SK-N-MC (cell line): ENCODE data around the gene WDFY3.

Source experiments
- DNase-seq: peaks from one replicate; pipeline ENCODE4 v3.0.0-alpha.2; 2011; ENCODE audit warnings: low read depth, low spot score
- H3K27ac ChIP-seq: fragments of 200-600 bp; sonication (generic); 2 replicates; pipeline ENCODE4 v1.5.1; 2016; ENCODE audit warnings: mixed run types
- H3K36me3 ChIP-seq: fragments of 200-600 bp; sonication (generic); 2 replicates; pipeline ENCODE4 v1.6.1; 2017; ENCODE audit warnings: antibody characterized with exemption, low read length, mixed read lengths; ENCODE audit not compliant: insufficient read depth
- H3K4me3 ChIP-seq: fragments of 200-600 bp; sonication (generic); 2 replicates; pipeline ENCODE4 v1.5.1; 2016
- H3K9ac ChIP-seq: fragments of 200-600 bp; sonication (generic); 2 replicates; pipeline ENCODE4 v1.8.0; 2017; ENCODE audit warnings: mixed run types, mixed read lengths; ENCODE audit not compliant: insufficient read length
- H3K9me3 ChIP-seq: fragments of 200-600 bp; sonication (generic); 2 replicates; pipeline ENCODE4 v1.6.1; 2017; ENCODE audit warnings: low read depth, mild to moderate bottlenecking, antibody characterized with exemption, low read length, moderate library complexity, mixed read lengths
- EZH2 ChIP-seq: fragments of 200-600 bp; sonication (generic); IDR thresholded peaks from one replicate; pipeline ENCODE4 v1.6.1; 2017; ENCODE audit warnings: antibody characterized with exemption
- FOXP2 ChIP-seq: optimal IDR thresholded peaks from 2 replicates; pipeline ENCODE3; 2011; ENCODE audit warnings: mild to moderate bottlenecking, moderate library complexity; ENCODE audit not compliant: insufficient read depth; ENCODE audit errors: extremely low read length, control extremely low read depth
- POLR2AphosphoS5 ChIP-seq: IDR thresholded peaks from 2 replicates; pipeline ENCODE4 v1.6.1; 2012; ENCODE audit warnings: mild to moderate bottlenecking, low read depth, low read length, borderline replicate concordance

WDFY3 gene

GRCh38 chr4:84733343-84734033, 233.0 kb downstream of the WDFY3 start:
- no peak for TF ChIP-seq EZH2
- no peak for TF ChIP-seq FOXP2
- no peak for TF ChIP-seq POLR2AphosphoS5
- Histone ChIP-seq H3K27ac (no peak overlapping the region), H3K4me3 (no peak overlapping the region), H3K9ac (no peak overlapping the region), H3K36me3 (peaks cover 58% of the 10 kb centered on the region), H3K9me3 (no peaks in the 10 kb centered on the region)
- no peak for DNase-seq

- no peak for DNase-seq
- Histone ChIP-seq H3K27ac (no peak overlapping the region), H3K4me3 (no peak overlapping the region), H3K9ac (no peak overlapping the region), H3K36me3 (peaks cover 34% of the 10 kb centered on the region), H3K9me3 (no peaks in the 10 kb centered on the region)
- TF ChIP-seq POLR2AphosphoS5, result no peak
- TF ChIP-seq EZH2, result no peak
- TF ChIP-seq FOXP2, result no peak
These were observed 236.1 kb downstream of the WDFY3 start for GRCh38 chr4:84730375-84730774.

DNA sequence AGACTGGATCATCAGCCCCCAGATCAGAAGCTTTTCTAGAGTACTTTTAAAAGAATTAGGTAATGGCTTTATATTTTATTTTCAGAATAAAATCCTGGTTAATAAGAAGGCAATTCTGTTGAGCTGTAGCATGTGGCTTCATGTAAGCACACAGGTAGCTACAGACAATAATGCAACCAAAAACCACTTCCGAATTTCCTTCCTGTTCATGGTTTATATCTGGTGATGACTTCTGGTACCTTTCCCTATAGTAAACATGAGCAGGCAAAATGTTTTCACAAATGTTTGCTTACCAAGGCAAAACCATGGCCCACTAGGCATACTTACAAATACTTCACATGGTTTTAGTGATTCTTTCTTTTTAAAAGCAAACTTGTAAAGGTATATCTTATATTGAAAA, 239.0 kb downstream of the WDFY3 start:
- no peak overlapping the region for H3K4me3 ChIP-seq
- H3K36me3 ChIP-seq, result peaks cover 31% of the 10 kb centered on the region
- no peak for DNase-seq
- H3K27ac ChIP-seq, result no peak overlapping the region
- H3K9me3 ChIP-seq, result no peaks in the 10 kb centered on the region
- no peak overlapping the region for H3K9ac ChIP-seq
- TF ChIP-seq FOXP2 (no peak), EZH2 (no peak), POLR2AphosphoS5 (no peak)

DNA sequence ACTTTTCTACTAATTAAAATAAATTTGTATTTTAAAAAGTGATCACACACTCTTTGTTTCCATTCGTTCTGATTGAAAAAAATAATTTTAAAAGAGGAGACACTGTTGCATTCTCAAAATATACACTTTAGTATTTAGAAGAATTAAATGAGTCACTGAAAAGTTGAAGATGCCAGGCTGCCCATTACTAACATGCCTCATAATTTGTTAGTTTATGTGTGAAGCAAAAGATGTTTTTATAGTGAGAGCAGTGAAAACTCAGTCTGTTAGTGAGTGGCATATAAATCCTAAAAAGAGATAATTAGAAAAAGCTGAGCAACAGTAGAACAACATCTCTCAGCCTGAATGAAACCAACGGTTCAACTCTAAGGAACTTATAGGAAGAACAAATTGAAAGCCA, 240.1 kb downstream of the WDFY3 start:
- peaks cover 33% of the 10 kb centered on the region for H3K36me3 ChIP-seq
- no peak for TF ChIP-seq EZH2
- TF ChIP-seq POLR2AphosphoS5, result no peak
- no peak for TF ChIP-seq FOXP2
- no peak overlapping the region for H3K9ac ChIP-seq
- H3K4me3 ChIP-seq, result no peak overlapping the region
- peak overlapping the region; percentile 26; the same call in 1 of the 2 replicates for H3K27ac ChIP-seq
- no peak for DNase-seq
- no peaks in the 10 kb centered on the region for H3K9me3 ChIP-seq

DNA sequence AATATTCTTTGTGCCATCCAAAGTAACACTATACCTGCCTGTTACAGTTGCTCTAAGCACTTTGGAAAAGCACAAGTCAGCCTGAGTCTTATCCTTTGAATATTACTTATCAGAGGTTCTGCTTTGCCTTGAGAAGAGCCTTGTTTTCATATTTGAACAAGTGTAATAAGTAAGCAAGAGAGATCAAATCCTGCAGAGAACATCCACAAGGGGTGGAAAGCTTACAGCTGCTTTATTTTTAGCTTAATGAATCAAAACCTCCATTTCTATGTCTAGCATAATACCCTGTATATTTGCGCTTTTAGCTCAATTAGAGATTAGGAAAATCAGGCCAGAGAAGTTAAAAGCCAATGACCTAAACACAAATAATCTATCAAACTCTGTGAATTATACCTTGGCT, 243.8 kb downstream of the WDFY3 start:
- Histone ChIP-seq H3K9me3 (no peaks in the 10 kb centered on the region), H3K36me3 (peaks cover 54% of the 10 kb centered on the region), H3K4me3 (no peak overlapping the region), H3K27ac (no peak overlapping the region), H3K9ac (no peak overlapping the region)
- TF ChIP-seq EZH2 (no peak), POLR2AphosphoS5 (no peak), FOXP2 (no peak)
- no peak for DNase-seq

GRCh38 chr4:84719115-84719514, 247.4 kb downstream of the WDFY3 start:
- DNase-seq, result no peak
- 0 out of 2 replicates have a peak overlapping the region, but pooled peaks have one; percentile 36 for H3K27ac ChIP-seq
- no peak overlapping the region for H3K4me3 ChIP-seq
- no peaks in the 10 kb centered on the region for H3K9me3 ChIP-seq
- H3K36me3 ChIP-seq, result peaks cover 61% of the 10 kb centered on the region
- no peak overlapping the region for H3K9ac ChIP-seq
- no peak for TF ChIP-seq FOXP2
- no peak for TF ChIP-seq POLR2AphosphoS5
- TF ChIP-seq EZH2, result no peak

DNA sequence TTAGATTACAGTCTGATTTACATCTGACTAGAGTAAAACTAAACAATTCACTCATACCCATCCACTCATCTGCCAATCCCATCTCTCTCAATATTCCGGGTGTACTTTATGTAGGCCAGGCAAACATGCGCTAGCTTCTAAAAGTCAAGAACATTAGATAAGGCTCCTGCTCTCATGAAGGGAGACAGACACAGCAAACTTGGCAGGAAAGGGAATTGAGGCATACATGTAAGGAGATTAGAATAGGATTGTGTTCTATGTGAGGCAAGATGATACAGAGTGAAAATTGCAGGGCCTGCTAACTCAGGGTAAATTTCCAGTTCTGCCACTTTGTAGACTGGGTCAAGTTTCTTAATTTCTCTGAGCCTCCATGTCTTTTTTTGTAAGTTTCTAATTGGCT, 247.8 kb downstream of the WDFY3 start:
- TF ChIP-seq EZH2, result no peak
- no peak for TF ChIP-seq POLR2AphosphoS5
- no peak for TF ChIP-seq FOXP2
- Histone ChIP-seq H3K4me3 (no peak overlapping the region), H3K36me3 (peaks cover 57% of the 10 kb centered on the region), H3K9me3 (no peaks in the 10 kb centered on the region), H3K9ac (no peak overlapping the region), H3K27ac (no peak overlapping the region)
- DNase-seq, result no peak

- no peak overlapping the region for H3K4me3 ChIP-seq
- H3K9ac ChIP-seq, result no peak overlapping the region
- H3K36me3 ChIP-seq, result peaks cover 77% of the 10 kb centered on the region
- H3K27ac ChIP-seq, result peak overlapping the region; percentile 65
- no peak for TF ChIP-seq EZH2
- no peak for TF ChIP-seq POLR2AphosphoS5
- no peak for TF ChIP-seq FOXP2
- no peak for DNase-seq
- H3K9me3 ChIP-seq, result peaks cover 3% of the 10 kb centered on the region
These were observed 255.9 kb downstream of the WDFY3 start for GRCh38 chr4:84710548-84710947.
